CD4-positive, alpha-beta T cell treated with Interleukin-15 for 1 hour (primary cell): ENCODE measurements around the gene SURF6.
"Not testable (repeated sequence)": the region's sequence is repeated elsewhere in the genome, so short reads cannot be mapped to it uniquely, and the experiment has no call there.

Experiments
- DNase-seq: peaks from one replicate; pipeline ENCODE4 v3.0.0-alpha.2; 2020

SURF6 gene

GRCh38 chr9:133335924-133336811 is at the start of gene SURF6:
SURF6 (minus strand) TSS chr9:133336188; CDS start chr9:133336132, 56 bp downstream.
- DNase-seq: peak; percentile 90

- no peak for DNase-seq
These were observed 49.5 kb upstream of the SURF6 start for GRCh38 chr9:133385452-133385851.

DNA sequence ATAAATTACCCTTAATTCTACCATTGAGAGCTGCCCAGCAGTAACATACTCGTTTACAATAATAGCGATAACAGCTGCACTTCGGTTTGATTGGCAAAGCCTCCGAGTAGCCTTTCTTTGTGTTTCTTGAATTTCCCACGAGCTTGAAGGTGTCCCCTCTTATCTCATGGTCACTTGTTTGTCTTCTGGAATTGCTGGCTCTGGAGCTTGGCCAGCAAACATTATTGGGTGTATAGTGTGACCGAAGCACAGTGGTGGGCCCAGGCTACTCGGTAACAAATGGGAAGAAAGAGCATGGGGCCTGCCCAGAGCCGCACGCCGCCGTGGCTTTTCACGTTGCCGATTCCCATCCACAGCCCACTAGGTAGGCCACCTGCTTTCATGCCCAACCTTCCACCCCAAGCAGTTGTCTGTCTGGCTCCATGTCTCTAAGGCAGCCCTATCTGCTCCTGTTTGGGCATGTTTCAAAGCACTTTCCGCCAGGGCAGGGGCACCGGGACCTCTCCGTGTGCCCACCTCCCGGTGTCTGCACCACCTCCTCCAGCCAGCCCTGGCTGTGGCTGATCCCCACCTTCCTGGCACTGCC is 48.8 kb upstream of the SURF6 start:
- DNase-seq: no peak

DNA sequence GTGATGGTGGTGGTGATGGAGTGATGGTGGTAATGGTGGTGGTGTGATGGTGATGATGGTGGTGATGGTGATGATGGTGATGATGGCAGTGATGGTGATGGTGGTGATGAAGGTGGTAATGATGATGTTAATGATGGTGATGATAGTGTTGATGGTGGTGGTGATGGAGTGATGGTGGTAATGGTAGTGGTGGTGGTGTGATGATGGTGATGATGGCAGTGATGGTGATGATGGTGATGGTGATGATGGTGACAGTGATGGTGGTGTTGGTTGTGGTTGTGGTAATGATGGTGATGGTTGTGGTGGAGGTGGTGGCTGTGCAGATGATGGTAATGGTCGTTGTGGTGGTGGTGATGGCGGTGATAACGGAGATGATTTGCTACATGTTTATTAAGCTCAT is 47.5 kb upstream of the SURF6 start:
- no peak for DNase-seq

- DNase-seq: no peak
These were observed 46.6 kb upstream of the SURF6 start for GRCh38 chr9:133382507-133383141.

- no peak for DNase-seq
These were observed 44.7 kb upstream of the SURF6 start for GRCh38 chr9:133380734-133381133.

GRCh38 chr9:133379153-133380086 is 43.4 kb upstream of the SURF6 start:
- no peak for DNase-seq

- no peak for DNase-seq
These were observed 42.5 kb upstream of the SURF6 start for GRCh38 chr9:133378408-133378962.

DNA sequence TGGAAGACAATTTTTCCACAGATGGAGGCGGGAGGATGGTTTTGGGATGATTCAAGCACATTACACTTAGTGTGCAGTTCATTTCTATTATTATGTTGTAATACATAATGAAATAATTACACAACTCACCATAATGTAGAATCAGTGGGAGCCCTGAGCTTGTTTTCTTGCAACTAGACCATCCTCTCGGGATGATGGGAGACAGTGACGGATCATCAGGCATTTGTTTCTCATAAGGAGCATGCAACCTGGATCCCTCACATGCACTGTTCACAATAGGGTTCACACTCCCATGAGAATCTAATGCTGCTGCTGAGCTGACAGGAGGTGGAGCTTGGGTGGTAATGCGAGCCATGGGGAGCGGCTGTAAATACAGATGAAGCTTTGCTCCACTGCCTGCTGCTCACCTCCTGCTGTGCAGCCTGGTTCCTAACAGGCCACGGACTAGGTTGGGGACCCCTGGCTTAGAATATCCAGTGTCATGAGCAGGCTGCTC is 41.8 kb upstream of the SURF6 start:
- DNase-seq: no peak

- not testable (repeated sequence) for DNase-seq
These were observed 41.3 kb upstream of the SURF6 start for GRCh38 chr9:133377280-133377679.

DNA sequence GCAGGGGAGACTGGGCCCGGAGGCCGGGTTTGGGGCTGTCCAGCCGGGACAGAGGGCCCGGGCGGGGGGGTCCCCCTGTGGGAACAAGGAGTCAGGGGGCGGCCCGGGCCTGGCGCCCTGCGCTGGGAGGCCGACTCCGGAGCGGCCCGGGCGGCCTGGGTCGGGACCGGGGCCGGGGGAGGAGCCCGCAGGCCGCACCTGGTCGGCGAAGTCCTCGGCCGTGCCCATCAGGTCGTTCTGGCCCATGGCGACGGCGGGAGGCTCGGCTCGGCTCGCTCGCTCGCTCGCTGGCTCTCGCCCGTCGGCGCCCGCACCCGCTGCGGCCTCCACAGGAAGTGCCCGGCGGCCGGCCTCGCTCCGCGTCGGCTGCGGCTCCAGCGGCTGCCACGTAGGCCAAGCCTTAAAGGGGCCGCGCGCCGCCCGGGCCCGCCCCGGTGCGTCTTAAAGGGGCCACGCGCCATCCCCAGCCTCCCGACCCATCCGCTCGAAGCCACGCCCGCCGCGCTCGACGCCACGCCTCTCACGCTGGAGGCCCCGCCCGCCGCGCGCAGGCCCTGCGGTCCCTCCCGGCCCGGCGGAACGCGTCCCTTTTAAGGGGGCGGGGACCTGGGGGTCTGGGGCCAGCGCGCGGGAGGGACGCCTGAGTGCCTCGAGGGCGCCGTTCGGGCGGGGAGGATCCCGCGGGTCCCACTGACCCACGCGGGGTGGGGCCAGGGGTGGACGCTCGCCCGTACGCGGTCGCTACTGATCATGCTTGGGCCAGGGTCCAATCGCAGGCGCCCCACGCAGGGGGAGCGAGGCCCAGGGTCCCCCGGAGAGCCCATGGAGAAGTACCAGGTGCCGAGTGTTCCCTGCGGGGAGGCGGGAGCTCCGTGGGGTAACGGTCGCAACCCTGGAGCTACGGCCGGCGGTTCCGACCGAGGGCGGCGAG is 40.0 kb upstream of the SURF6 start, which contains the start of the genes STKLD1 and SURF4:
Gene STKLD1 (plus strand): TSS at position 643 of the 931 bp plus-strand sequence. CDS start 108 bp downstream, at position 751.
Gene SURF4 (minus strand): TSS at position 337 of the 931 bp plus-strand sequence. CDS start 91 bp downstream, at position 246.
- DNase-seq: peak; percentile 94

DNA sequence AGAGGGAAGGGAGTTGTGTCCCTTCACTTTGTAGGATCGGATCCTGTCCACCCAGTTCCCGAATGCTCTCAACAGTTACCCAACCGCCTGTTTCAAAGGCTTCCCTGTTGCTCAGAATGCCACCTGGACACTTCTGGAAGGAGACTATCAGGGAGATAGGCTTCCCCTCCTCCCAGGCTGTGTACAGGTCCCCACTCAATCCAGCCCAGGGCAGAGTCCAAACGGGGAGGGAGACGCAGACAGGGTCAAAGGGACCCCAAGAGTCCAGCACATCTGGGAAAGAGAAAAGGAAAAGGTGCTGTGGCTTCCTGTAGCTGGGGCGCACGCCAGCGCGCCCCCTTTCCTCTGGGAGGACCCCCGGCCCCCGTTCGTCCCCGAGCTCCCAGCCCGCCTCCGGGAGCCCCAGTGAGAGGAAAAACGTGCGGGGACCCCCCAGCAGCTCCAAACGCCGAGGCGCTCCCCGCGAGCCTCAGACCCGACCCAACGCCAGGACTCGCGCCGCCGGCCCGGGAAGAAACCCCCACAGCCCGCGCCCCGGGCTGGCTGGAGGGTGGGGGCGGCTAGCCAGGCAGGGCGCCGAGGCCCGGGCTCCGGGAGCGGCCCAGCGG is 39.2 kb upstream of the SURF6 start:
- no peak for DNase-seq

DNA sequence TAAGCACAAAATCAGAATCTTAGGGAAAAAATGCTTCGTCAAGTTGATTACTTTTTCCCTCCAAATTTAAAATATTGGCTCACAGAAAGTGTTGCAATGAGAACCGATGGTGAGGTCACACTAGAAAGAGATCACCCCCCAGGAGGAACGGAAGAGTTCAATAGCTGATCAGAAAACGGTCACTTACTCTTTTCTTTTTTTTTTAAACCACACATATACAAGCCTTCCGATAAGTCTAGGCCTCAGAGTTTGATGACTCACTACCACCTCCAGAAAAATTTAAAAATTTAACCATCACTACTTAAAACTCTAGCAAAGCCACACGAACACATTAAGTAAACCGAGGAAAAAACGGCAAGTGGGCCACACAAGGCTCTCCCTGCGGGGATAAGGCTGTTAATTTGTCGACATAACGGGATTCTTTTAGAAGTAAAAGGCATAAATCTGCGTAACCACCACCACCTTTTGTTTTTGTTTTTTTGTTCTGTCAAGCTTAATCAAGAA is 38.7 kb upstream of the SURF6 start:
- no peak for DNase-seq

DNA sequence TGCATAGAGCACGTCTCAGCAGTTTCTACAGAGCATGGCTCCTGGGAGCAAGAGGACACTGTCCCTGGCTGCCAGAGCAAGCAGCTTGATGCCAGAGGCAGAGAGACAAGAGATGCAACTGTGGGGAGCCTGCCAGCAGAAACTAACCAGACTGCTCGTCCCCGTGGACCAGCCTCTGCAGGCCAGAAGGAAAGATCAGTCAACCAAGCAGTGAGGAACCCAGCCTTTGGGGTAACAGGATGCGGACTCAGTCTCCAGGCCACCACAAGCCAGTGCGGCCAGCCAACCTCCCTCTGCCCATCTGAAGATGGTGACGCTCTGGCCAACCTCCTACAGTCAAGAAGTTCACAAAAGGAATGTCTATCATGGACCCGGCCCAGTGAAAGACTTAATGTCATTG is 36.2 kb upstream of the SURF6 start:
- DNase-seq: no peak

DNA sequence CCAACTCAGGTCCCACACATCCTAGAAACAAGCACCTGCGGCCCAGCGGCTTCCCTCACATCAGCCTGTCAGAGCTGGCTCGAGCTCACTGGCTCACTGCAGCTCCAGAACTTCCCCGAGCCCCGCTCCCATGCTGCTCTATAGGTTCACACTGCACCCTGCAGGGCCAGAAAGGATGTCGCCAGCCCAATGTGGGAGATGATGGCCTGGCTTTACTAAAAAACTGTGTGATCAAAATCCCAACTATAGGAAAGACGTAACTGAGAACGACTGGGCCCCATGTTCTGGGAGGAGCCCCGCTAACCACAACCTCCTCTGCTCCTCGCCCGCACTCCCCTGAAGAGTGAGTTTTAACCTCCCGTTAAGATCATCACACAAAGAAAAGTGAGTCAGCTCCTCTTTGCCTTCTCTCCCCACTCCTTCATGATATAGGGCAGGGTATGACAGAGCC is 35.3 kb upstream of the SURF6 start:
- peak; percentile 61 for DNase-seq

- peak; percentile 56 for DNase-seq
These were observed 34.7 kb upstream of the SURF6 start for GRCh38 chr9:133370685-133371084.

- DNase-seq: no peak
These were observed 33.9 kb upstream of the SURF6 start for GRCh38 chr9:133369933-133370332.

DNA sequence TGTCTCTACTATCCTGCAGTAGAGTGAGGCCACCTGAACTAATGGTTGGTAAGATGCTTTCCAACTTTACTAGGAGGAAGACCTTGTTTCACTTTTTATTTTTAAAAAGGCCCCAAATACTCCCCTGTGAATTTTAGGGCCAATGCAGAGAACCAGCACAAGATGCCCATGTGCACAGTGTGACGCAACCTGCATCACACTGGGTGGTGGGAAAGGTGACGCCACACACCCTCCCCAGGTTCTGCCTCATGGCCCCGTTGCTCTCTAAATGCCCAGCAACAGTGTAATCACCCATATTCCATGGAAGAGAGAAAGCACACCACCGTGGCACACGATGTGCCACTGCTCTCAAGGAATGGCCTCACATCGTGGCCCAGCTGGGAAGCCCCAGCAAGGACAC is 33.4 kb upstream of the SURF6 start:
- DNase-seq: no peak

DNA sequence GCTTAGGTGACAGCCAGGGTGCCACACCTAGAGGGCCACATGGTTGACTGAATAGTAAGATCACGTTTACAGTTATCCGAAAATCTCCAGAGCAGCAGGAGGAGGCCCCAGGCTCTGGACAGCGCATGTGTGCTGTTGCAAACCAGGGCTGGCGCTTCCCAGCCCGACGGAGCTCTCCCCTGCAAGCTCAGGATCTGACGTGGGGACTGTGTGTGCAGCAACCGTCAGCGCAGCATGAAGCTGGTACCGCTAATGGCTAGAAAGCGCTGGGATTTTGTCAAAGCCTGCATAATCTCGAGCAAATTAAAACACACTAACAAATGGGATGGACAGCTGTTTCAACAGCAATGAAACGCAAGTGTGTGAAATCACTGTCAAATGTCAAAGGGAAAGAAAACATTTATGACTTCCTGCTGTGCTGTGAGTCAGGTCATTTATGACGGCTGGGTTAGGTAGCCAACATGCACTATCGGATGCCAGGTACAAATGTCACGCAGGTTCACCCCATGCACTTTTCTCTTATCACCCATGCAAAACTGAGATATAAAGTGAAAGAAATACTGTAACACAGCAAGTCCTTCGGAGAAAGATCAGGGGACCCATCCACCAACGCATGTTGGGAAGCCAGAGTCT is 32.4 kb upstream of the SURF6 start:
- DNase-seq: no peak

DNA sequence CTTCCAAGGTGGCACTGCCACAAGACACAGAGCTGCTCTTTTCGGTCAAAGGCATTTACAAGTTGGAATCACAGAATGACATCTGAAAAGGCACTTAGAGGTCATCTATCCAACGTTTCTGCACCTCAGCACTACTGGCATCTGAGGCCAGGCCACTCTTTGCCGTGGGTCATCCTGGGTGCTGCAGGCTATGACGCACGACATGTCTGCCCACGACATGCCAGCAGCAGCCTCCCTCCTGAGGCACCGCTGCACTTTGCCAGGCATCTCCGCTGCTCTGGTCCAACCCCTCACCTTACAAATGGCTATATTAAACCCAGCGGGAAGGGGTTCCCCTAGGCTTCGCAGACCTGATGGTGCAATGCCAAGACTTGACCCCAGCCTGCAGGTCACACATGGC is 31.8 kb upstream of the SURF6 start:
- no peak for DNase-seq
